WI38 (cell line): ENCODE results near the gene LCOR.

Experiments
- H3K4me3 ChIP-seq: 2 replicates; pipeline ENCODE4 v1.5.1; 2011; ENCODE audit warnings: low read depth, mild to moderate bottlenecking, control low read depth, low read length
- TF ChIP-seq, protein P1 (sequence below): IDR thresholded peaks from 2 replicates; pipeline ENCODE4 v1.5.1; 2012; ENCODE audit warnings: low read depth, mild to moderate bottlenecking, control low read depth, low read length

LCOR gene

DNA sequence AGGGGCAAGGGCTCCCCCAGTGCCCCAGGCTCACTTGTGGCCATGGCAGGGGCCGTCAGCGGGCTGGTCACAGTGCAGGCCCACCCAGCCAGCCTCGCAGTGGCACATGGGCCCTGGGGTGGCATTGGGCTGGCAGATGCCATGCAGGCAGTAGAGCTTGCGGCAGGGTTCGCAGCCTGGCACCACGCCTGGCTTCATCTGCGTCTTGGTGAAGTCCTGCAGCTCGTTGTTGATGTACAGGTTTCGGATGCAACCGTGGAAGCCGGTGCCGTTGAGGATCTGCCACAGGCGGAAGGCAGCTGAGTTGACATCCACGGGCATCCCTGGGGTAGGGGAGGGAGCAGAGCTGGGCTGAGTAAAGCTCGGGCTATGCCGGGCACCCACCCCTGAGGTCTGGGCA, 170.6 kb downstream of the LCOR start:
- no peak overlapping the region for H3K4me3 ChIP-seq
- TF ChIP-seq, protein P1, sequence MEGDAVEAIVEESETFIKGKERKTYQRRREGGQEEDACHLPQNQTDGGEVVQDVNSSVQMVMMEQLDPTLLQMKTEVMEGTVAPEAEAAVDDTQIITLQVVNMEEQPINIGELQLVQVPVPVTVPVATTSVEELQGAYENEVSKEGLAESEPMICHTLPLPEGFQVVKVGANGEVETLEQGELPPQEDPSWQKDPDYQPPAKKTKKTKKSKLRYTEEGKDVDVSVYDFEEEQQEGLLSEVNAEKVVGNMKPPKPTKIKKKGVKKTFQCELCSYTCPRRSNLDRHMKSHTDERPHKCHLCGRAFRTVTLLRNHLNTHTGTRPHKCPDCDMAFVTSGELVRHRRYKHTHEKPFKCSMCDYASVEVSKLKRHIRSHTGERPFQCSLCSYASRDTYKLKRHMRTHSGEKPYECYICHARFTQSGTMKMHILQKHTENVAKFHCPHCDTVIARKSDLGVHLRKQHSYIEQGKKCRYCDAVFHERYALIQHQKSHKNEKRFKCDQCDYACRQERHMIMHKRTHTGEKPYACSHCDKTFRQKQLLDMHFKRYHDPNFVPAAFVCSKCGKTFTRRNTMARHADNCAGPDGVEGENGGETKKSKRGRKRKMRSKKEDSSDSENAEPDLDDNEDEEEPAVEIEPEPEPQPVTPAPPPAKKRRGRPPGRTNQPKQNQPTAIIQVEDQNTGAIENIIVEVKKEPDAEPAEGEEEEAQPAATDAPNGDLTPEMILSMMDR = no peak

- TF ChIP-seq, protein P1 = no peak
- no peak overlapping the region for H3K4me3 ChIP-seq
Measured at GRCh38 chr10:97003151-97003803, 171.2 kb downstream of the LCOR start.

- TF ChIP-seq, protein P1 = no peak
- H3K4me3 ChIP-seq = no peak overlapping the region
Measured at GRCh38 chr10:97003804-97004201, 171.7 kb downstream of the LCOR start.

- TF ChIP-seq, protein P1 = no peak
- no peak overlapping the region for H3K4me3 ChIP-seq
Measured at GRCh38 chr10:97004591-97004990, 172.5 kb downstream of the LCOR start.

DNA sequence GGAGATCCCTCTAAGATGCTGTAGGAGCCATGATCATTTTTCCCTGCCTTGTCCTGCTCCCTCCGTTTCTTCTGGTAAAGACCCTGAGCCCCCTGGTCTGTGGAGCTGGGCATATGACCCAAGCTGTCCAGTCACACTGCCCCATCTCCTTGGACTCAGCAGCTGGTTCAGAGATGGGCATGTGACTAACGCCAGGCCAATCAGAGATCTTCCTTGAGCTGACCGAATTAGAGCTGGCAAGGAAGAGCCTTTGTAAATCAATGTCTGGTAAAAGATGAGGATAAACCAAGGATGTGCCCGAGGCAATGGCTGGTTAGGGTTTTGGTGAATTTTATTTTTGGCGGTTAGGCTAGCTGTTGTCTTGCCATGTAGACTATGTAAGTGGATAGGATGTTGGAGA, 173.3 kb downstream of the LCOR start:
- H3K4me3 ChIP-seq = no peak overlapping the region
- TF ChIP-seq, protein P1 = no peak

DNA sequence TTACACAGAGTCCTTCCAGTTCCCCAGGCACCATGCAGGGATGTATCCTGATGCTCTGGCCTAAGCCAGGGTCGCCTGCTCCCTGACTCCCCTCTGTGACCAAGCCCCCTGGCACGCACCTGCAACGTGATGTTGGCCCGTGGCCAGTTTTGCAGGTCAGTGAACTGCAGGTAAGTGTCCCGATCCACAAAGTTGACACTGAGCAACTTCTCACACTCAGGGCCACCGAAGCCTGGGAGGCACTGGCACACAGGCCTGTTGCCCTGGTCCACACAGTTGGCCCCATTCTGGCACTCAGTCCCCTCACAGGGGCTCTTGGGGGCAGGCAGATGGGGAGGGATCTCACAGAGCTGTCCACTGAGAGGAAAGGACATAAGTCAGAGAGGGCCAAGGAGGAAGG, 174.3 kb downstream of the LCOR start:
- TF ChIP-seq, protein P1 = no peak
- no peak overlapping the region for H3K4me3 ChIP-seq

DNA sequence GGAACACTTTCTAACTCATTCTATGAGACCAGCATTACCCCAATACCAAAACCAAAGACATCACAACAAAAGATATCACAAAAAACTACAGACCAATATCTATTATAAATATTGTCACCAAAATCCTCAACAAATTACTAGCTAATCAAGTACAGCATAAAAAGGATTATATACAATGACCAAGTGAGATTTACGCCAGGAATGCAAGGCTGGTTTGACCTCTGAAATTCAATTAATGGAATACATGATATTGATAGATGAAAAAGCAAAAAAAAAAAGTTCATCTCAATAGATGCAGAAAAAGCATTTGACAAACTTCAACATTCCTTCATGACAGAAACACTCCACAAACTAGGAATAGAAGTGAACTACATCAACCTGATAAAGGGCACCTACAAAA, 175.3 kb downstream of the LCOR start:
- TF ChIP-seq, protein P1 = no peak
- no peak overlapping the region for H3K4me3 ChIP-seq
